Astrocyte (in vitro differentiated cells and primary cell): ENCODE measurements around the gene BRIX1. TPM values are rescaled to one million over a fixed set of nuclear protein-coding genes. Genes with fewer than 3 reads are reported as not detected.
A peak's percentile ranks its signal among the peaks of the same experiment; 100 is the strongest.

Source experiments
- DNase-seq: peaks from one replicate; pipeline ENCODE4 v3.0.0-alpha.2; 2010; ENCODE audit warnings: low read depth
- FAIRE-seq: peaks from 2 replicates; lab custom pipeline; 2011; peaks lifted over from hg19 to GRCh38; lab: Jason Lieb, UNC
- H2AFZ ChIP-seq: 2 replicates; pipeline ENCODE4 v1.6.0; 2012; ENCODE audit warnings: low read depth, low read length, inconsistent platforms
- H3K27ac ChIP-seq: 2 replicates; pipeline ENCODE4 v1.5.1; 2011; ENCODE audit warnings: low read depth, low read length, inconsistent platforms
- H3K27me3 ChIP-seq: 2 replicates; pipeline ENCODE4 v1.6.0; 2011; ENCODE audit warnings: low read length, inconsistent platforms; ENCODE audit not compliant: insufficient read depth
- H3K36me3 ChIP-seq: 2 replicates; pipeline ENCODE4 v1.5.1; 2011; ENCODE audit warnings: low read length, inconsistent platforms; ENCODE audit not compliant: insufficient read depth
- H3K4me1 ChIP-seq: 2 replicates; pipeline ENCODE4 v1.5.1; 2011; ENCODE audit warnings: low read length, inconsistent platforms; ENCODE audit not compliant: insufficient read depth
- H3K4me2 ChIP-seq: 2 replicates; pipeline ENCODE4 v1.6.0; 2012; ENCODE audit warnings: low read length, inconsistent platforms
- H3K4me3 ChIP-seq: 2 replicates; pipeline ENCODE4 v1.5.1; 2011; ENCODE audit warnings: low read depth, mild to moderate bottlenecking, low read length, inconsistent platforms; ENCODE audit not compliant: insufficient read depth
- H3K79me2 ChIP-seq: 2 replicates; pipeline ENCODE4 v1.6.0; 2012; ENCODE audit warnings: mild to moderate bottlenecking, low read length, inconsistent platforms; ENCODE audit not compliant: insufficient read depth
- H3K9ac ChIP-seq: 2 replicates; pipeline ENCODE4 v1.6.0; 2012; ENCODE audit warnings: mild to moderate bottlenecking, low read length, inconsistent platforms
- H3K9me3 ChIP-seq: 2 replicates; pipeline ENCODE4 v1.5.1; 2012; ENCODE audit warnings: low read depth, mild to moderate bottlenecking, low read length, inconsistent platforms; ENCODE audit not compliant: insufficient read depth
- H4K20me1 ChIP-seq: 2 replicates; pipeline ENCODE4 v1.6.0; 2012; ENCODE audit warnings: low read length, inconsistent platforms; ENCODE audit not compliant: insufficient read depth
- H3K27ac Mint-ChIP-seq: one replicate; pipeline ENCODE4 v1.8.0; 2021; ENCODE audit warnings: mild to moderate bottlenecking, mixed read lengths; ENCODE audit not compliant: unreplicated experiment
- H3K27me3 Mint-ChIP-seq: one replicate; pipeline ENCODE4 v1.8.0; 2021; ENCODE audit warnings: low read depth, mixed read lengths; ENCODE audit not compliant: unreplicated experiment
- H3K36me3 Mint-ChIP-seq: one replicate; pipeline ENCODE4 v1.8.0; 2021; ENCODE audit warnings: low read depth, mixed read lengths; ENCODE audit not compliant: unreplicated experiment
- H3K4me1 Mint-ChIP-seq: one replicate; pipeline ENCODE4 v1.8.0; 2021; ENCODE audit warnings: low read depth, mixed read lengths; ENCODE audit not compliant: unreplicated experiment
- H3K4me3 Mint-ChIP-seq: one replicate; pipeline ENCODE4 v1.8.0; 2021; ENCODE audit warnings: mild to moderate bottlenecking, moderate library complexity, mixed read lengths; ENCODE audit not compliant: unreplicated experiment
- H3K9me3 Mint-ChIP-seq: one replicate; pipeline ENCODE4 v1.8.0; 2021; ENCODE audit warnings: mild to moderate bottlenecking, mixed read lengths; ENCODE audit not compliant: unreplicated experiment
- EZH2 ChIP-seq: IDR thresholded peaks from 2 replicates; pipeline ENCODE4 v1.6.1; 2012; ENCODE audit warnings: mild to moderate bottlenecking, low read length, inconsistent platforms; ENCODE audit not compliant: insufficient read depth
- total RNA-seq: library from RNA; stranded (reverse); gene quantifications from 2 replicates; pipeline ENCODE4 v1.2.1, GENCODE V29; 2021
- TF ChIP-seq, protein P1 (sequence below): IDR thresholded peaks from 2 replicates; pipeline ENCODE4 v1.5.1; 2011; ENCODE audit warnings: low read depth, mild to moderate bottlenecking, inconsistent platforms, low read length, moderate library complexity; ENCODE audit not compliant: insufficient read depth

The BRIX1 gene
- total RNA-seq, 1 donor from 2014 or later: 28.6 TPM

DNA sequence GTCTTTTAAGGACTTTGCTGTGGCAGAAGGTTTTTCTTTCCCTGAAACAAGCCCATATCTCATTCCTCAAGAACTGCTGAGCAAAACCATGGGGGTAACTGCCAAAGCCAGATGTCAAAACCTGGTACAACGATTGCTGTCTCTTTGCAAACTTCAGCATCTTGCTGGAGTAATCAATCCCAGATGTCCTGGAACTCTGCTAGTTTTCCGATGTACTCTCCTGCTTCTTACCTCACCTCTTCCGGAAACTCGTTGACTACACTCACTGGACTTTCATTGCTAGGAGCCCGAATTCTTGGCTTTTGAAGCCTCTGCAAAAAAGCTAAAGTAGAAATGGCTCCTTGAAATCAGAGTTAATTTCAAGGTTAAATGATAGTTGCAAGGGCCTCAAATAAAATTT is 23.5 kb upstream of the BRIX1 start:
- TF ChIP-seq, protein P1, sequence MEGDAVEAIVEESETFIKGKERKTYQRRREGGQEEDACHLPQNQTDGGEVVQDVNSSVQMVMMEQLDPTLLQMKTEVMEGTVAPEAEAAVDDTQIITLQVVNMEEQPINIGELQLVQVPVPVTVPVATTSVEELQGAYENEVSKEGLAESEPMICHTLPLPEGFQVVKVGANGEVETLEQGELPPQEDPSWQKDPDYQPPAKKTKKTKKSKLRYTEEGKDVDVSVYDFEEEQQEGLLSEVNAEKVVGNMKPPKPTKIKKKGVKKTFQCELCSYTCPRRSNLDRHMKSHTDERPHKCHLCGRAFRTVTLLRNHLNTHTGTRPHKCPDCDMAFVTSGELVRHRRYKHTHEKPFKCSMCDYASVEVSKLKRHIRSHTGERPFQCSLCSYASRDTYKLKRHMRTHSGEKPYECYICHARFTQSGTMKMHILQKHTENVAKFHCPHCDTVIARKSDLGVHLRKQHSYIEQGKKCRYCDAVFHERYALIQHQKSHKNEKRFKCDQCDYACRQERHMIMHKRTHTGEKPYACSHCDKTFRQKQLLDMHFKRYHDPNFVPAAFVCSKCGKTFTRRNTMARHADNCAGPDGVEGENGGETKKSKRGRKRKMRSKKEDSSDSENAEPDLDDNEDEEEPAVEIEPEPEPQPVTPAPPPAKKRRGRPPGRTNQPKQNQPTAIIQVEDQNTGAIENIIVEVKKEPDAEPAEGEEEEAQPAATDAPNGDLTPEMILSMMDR: no peak
- Mint-ChIP-seq H3K4me1 (peaks cover 3% of the 10 kb centered on the region), H3K27me3 (peaks cover 5% of the 10 kb centered on the region), H3K9me3 (no peaks in the 10 kb centered on the region), H3K4me3 (no peak overlapping the region), H3K36me3 (no peaks in the 10 kb centered on the region), H3K27ac (no peak overlapping the region)
- DNase-seq (peak; percentile 51), FAIRE-seq (peak; percentile 54)
- Histone ChIP-seq H3K36me3 (no peaks in the 10 kb centered on the region), H3K27me3 (no peaks in the 10 kb centered on the region), H3K4me1 (no peaks in the 10 kb centered on the region), H3K27ac (no peak overlapping the region), H2AFZ (no peak overlapping the region), H3K9ac (no peak overlapping the region), H3K4me3 (no peak overlapping the region), H3K79me2 (no peaks in the 10 kb centered on the region), H3K9me3 (no peaks in the 10 kb centered on the region), H3K4me2 (no peak overlapping the region), H4K20me1 (no peaks in the 10 kb centered on the region)

DNA sequence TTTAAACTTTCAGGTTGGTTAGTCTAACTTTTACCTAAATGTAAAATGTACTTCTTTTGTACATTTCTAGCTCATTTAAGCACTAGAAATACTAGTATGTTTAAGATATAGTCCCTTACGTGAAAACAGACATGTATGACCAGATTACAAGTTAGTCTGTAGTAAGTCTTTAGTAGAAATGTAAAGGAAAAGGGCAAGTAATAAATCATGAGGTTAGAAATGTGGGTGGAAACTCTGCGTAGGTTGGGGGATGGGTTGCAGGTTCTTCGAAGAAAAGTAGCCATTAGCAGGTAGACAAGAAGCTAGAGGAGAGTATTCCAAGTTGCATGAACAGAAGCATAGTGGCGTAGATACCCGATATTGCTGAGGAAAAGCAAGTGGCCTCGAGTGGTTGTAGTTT is 23.1 kb upstream of the BRIX1 start:
- no peak overlapping the region for H3K9ac ChIP-seq
- H3K4me2 ChIP-seq: no peak overlapping the region
- no peak overlapping the region for H2AFZ ChIP-seq
- no peak overlapping the region for H3K27ac ChIP-seq
- Mint-ChIP-seq H3K4me1 (peaks cover 3% of the 10 kb centered on the region), H3K9me3 (no peaks in the 10 kb centered on the region), H3K27me3 (peaks cover under 1% of the 10 kb centered on the region), H3K27ac (no peak overlapping the region), H3K36me3 (no peaks in the 10 kb centered on the region), H3K4me3 (no peak overlapping the region)
- no peaks in the 10 kb centered on the region for H3K27me3 ChIP-seq
- TF ChIP-seq, protein P1: no peak
- TF ChIP-seq EZH2: no peak
- no peaks in the 10 kb centered on the region for H3K79me2 ChIP-seq
- FAIRE-seq (peak; percentile 37), DNase-seq (no peak)
- H3K9me3 ChIP-seq: no peaks in the 10 kb centered on the region
- H3K4me1 ChIP-seq: no peaks in the 10 kb centered on the region
- no peaks in the 10 kb centered on the region for H4K20me1 ChIP-seq
- no peak overlapping the region for H3K4me3 ChIP-seq
- H3K36me3 ChIP-seq: no peaks in the 10 kb centered on the region

DNA sequence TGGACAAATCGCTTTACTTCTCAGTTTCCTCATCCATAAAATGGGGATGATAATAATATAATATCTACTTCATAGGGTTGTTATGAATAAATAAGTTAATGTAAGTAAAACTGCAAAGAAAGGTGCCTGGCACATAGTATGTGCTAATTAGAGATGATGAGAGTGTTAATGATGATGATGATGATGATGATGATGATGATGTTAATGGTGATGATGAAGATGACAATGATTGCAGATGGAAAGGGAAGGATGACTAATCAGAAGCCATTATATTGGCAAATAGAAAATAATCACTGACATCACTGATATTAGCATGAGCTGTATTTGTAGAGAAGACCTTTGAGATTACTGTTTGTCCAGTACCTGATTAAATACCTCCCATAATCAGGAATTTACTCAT is 20.8 kb upstream of the BRIX1 start:
- no peaks in the 10 kb centered on the region for H3K27me3 ChIP-seq
- no peak overlapping the region for H3K4me2 ChIP-seq
- H2AFZ ChIP-seq: no peak overlapping the region
- H3K27me3 Mint-ChIP-seq: no peaks in the 10 kb centered on the region
- no peaks in the 10 kb centered on the region for H3K9me3 Mint-ChIP-seq
- no peak overlapping the region for H3K27ac ChIP-seq
- DNase-seq (no peak), FAIRE-seq (no peak)
- H3K4me1 ChIP-seq: no peaks in the 10 kb centered on the region
- H3K27ac Mint-ChIP-seq: no peak overlapping the region
- H3K4me1 Mint-ChIP-seq: peaks cover 3% of the 10 kb centered on the region
- TF ChIP-seq EZH2: no peak
- TF ChIP-seq, protein P1: no peak
- H3K9ac ChIP-seq: no peak overlapping the region
- no peaks in the 10 kb centered on the region for H3K36me3 ChIP-seq
- no peaks in the 10 kb centered on the region for H3K9me3 ChIP-seq
- no peak overlapping the region for H3K4me3 Mint-ChIP-seq
- no peaks in the 10 kb centered on the region for H3K36me3 Mint-ChIP-seq
- no peaks in the 10 kb centered on the region for H3K79me2 ChIP-seq
- H3K4me3 ChIP-seq: no peak overlapping the region
- no peaks in the 10 kb centered on the region for H4K20me1 ChIP-seq
